Measurements from ENCODE around the gene NINJ2. TPM values are rescaled to one million over a fixed set of nuclear protein-coding genes. Genes with fewer than 3 reads are reported as not detected.

NINJ2 gene
- total and polyA plus RNA-seq, 7 donors = 2.0 to 12.3 (median 7.2) TPM

DNA sequence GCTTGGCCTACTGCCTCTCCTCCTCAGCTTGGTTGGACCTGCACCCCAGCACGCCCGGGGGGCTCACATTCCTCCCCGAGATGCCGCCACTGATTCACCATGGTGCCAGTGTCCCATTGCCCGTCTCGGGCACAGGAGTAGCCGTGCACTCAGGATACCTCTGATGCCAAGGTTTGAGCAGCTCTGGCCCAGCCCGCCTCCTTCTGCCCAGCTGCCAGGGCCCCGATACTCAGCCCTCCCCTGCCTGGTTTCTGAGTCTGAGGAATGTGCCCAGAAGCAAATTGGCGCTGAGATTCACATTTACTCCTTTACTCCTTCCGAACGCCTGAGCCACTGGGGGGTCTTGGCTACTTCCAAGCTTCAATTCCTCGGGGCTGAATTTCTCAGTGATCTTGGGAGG lies 63.5 kb downstream of the NINJ2 start:
- no peak overlapping the region for H3K4me3 ChIP-seq
- H3K27ac ChIP-seq = no peak overlapping the region
- H3K4me1 ChIP-seq = no peaks in the 10 kb centered on the region
- TF ChIP-seq POLR2AphosphoS5 (IDR thresholded peaks at IDR 0.05) (no peak), EP300 (IDR thresholded peaks at IDR 0.05) (no peak), POLR2A (IDR thresholded peaks at IDR 0.05) (no peak)
- TF ChIP-seq, protein P1, sequence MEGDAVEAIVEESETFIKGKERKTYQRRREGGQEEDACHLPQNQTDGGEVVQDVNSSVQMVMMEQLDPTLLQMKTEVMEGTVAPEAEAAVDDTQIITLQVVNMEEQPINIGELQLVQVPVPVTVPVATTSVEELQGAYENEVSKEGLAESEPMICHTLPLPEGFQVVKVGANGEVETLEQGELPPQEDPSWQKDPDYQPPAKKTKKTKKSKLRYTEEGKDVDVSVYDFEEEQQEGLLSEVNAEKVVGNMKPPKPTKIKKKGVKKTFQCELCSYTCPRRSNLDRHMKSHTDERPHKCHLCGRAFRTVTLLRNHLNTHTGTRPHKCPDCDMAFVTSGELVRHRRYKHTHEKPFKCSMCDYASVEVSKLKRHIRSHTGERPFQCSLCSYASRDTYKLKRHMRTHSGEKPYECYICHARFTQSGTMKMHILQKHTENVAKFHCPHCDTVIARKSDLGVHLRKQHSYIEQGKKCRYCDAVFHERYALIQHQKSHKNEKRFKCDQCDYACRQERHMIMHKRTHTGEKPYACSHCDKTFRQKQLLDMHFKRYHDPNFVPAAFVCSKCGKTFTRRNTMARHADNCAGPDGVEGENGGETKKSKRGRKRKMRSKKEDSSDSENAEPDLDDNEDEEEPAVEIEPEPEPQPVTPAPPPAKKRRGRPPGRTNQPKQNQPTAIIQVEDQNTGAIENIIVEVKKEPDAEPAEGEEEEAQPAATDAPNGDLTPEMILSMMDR (IDR thresholded peaks at IDR 0.05) = no peak
- H3K36me3 ChIP-seq = no peaks in the 10 kb centered on the region
- DNase-seq = no peak
- H3K9me3 ChIP-seq = no peaks in the 10 kb centered on the region
- H3K27me3 ChIP-seq = no peaks in the 10 kb centered on the region
- intact Hi-C loops (cut with DNase I) = no loop called here
- WGBS, 2 donors = 96 to 97% methylated on average over 13 of the region's 13 CpGs

- Histone ChIP-seq H3K9me3 (no peaks in the 10 kb centered on the region), H3K27ac (no peak overlapping the region), H3K4me1 (no peaks in the 10 kb centered on the region), H3K27me3 (no peaks in the 10 kb centered on the region), H3K4me3 (no peak overlapping the region), H3K36me3 (no peaks in the 10 kb centered on the region)
- intact Hi-C loops (cut with DNase I) = no loop called here
- no peak for TF ChIP-seq EP300 (IDR thresholded peaks at IDR 0.05)
- TF ChIP-seq POLR2AphosphoS5 (IDR thresholded peaks at IDR 0.05) = no peak
- no peak for TF ChIP-seq POLR2A (IDR thresholded peaks at IDR 0.05)
- TF ChIP-seq, protein P1 (IDR thresholded peaks at IDR 0.05) = no peak
- 57 to 77% methylated on average over 13 of the region's 13 CpGs for WGBS, 2 donors
- peak; percentile 33 for DNase-seq
Measured at GRCh38 chr12:597926-598568, 65.2 kb downstream of the NINJ2 start.

DNA sequence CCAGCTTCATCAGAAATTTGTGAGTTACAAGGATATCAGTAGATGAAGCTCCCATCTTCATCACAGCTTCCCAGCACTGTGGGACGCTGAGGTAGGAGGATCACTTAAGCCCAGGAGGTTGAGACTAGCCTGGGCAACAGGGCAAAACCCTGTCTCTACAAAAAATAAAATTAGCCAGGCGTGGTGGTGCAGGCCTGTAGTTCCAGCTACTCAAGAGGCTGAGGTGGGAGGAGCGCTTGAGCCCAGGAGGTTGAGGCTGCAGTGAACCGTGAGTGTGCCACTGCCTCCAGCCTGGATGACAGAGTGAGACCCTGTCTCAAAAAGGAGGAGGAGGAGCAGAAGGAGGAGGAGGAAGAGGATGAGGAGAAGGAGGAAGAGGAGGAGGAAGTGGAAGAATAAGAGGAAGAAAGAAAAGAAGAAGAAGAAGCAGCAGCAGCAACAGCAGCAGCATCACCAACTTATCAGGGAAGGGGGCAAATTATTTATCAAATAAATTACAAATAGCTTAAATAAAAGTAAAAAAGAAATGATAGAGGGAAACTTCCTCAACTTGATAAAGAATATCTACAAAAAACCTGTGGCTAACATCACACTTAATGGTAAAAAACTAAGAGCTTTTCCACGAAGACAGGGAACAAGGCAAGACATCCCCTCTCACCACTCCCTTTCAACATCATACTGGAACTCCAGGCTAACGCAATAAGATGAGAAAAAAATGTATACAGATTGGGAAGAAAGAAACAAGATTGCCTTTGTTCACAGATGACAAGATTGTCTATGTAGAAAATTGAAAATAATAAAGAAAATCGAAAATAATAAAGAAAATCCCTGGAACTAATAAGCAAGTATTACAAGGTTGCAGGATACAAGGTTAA lies 69.6 kb downstream of the NINJ2 start:
- intact Hi-C loops (cut with DNase I) = no loop called here
- H3K36me3 ChIP-seq = no peaks in the 10 kb centered on the region
- no peaks in the 10 kb centered on the region for H3K4me1 ChIP-seq
- no peak overlapping the region for H3K27ac ChIP-seq
- no peaks in the 10 kb centered on the region for H3K27me3 ChIP-seq
- DNase-seq = peak; percentile 14
- no peak overlapping the region for H3K4me3 ChIP-seq
- no peaks in the 10 kb centered on the region for H3K9me3 ChIP-seq
- TF ChIP-seq POLR2AphosphoS5 (IDR thresholded peaks at IDR 0.05) = no peak
- TF ChIP-seq EP300 (IDR thresholded peaks at IDR 0.05) = no peak
- TF ChIP-seq POLR2A (IDR thresholded peaks at IDR 0.05) = no peak
- TF ChIP-seq, protein P1 (IDR thresholded peaks at IDR 0.05) = no peak
- 84 to 88% methylated on average over 7 of the region's 7 CpGs for WGBS, 2 donors

DNA sequence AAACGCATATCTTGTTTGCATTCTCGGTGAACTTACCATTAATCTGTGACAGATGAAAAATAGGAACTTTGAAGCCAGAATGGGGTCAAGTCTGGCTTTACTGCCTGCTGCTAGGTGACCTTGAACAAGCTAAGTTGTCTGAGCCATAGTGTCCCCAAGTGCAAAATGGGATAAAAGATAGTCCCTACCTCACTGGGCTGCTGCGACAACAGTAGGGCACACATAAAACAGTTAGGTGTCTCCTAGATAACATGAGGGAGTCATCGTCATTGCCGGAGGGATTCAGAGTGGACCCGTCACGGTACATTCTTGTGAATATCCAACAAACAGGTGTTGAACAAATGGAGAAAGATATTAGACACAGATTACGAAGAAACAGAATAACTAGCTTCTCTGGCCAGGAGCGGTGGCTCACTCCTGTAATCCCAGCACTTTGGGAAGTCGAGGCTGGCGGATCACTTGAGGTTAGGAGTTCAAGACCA lies 71.2 kb downstream of the NINJ2 start:
- TF ChIP-seq EP300 (IDR thresholded peaks at IDR 0.05) = no peak
- no peak for TF ChIP-seq POLR2AphosphoS5 (IDR thresholded peaks at IDR 0.05)
- no peak for TF ChIP-seq POLR2A (IDR thresholded peaks at IDR 0.05)
- TF ChIP-seq, protein P1 (IDR thresholded peaks at IDR 0.05) = no peak
- DNase-seq = peak; percentile 30
- Histone ChIP-seq H3K9me3 (no peaks in the 10 kb centered on the region), H3K27me3 (no peaks in the 10 kb centered on the region), H3K36me3 (no peaks in the 10 kb centered on the region), H3K27ac (no peak overlapping the region), H3K4me1 (no peaks in the 10 kb centered on the region), H3K4me3 (no peak overlapping the region)
- intact Hi-C loops (cut with DNase I) = no loop called here
- WGBS, 2 donors = 91 to 95% methylated on average over 11 of the region's 11 CpGs

All from sigmoid colon (tissue), 7 donors.